ENCODE measurements around the gene MAP3K3.

GRCh38 chr17:63624531-63624880 is 2.3 kb downstream of the MAP3K3 start:
- TF ChIP-seq CTCF (conservative IDR thresholded peaks at IDR 0.05) (no peak), ZFX (IDR thresholded peaks at IDR 0.05) (no peak)
